Measurements from ENCODE around the gene CARD18. TPM values are rescaled to one million over a fixed set of nuclear protein-coding genes. Genes with fewer than 3 reads are reported as not detected.

Gene CARD18
- total RNA-seq, 1 donor from 2014 or later: not detected

Other genes starting within 250 kb of the CARD18 start
- gene CASP12, start 241.3 kb downstream of the CARD18 start, total RNA-seq: 5.9 and 11.1 TPM in 2 replicates
- 238 and 434 TPM in 2 replicates for gene CASP4, start 171.2 kb downstream of the CARD18 start, total RNA-seq
- not detected in 2 replicates for gene CASP5, start 116.6 kb downstream of the CARD18 start, total RNA-seq
- gene CASP1, start 104.6 kb downstream of the CARD18 start, total RNA-seq: 32.8 and 41.1 TPM in 2 replicates
- gene CARD16, start 94.4 kb downstream of the CARD18 start, total RNA-seq: 70.3 and 86.3 TPM in 2 replicates